GM19193 (cell line): ENCODE measurements around the gene OSBPL6.

ENCODE experiments used
- POLR2A ChIP-seq: IDR thresholded peaks from 4 replicates; pipeline ENCODE4 v1.6.1; 2011; ENCODE audit not compliant: insufficient read depth, insufficient read length; ENCODE audit errors: extremely low read depth

Gene OSBPL6

DNA sequence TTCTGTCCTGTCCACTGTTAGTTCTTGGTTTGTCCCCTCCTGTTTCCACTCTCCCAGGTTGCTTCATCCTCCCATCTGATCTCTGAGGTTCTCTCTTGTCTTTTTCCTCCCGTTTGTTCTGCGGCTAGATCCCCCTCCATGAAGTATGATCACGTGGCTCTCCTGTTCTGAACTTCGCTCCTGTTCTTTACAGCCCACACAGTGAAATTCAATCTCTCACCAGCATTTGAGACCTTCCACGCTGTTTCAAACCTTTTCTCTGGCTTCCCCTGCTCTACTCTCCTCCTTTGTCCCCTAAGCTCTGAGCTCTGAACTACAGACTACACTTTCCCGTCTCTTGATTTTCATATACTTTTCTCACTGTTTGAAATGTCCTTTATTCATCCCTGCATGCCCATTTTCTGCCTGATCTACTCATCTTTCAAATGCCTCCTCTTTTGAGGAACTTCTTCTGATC lies 83.5 kb downstream of the OSBPL6 start:
- no peak for TF ChIP-seq POLR2A

DNA sequence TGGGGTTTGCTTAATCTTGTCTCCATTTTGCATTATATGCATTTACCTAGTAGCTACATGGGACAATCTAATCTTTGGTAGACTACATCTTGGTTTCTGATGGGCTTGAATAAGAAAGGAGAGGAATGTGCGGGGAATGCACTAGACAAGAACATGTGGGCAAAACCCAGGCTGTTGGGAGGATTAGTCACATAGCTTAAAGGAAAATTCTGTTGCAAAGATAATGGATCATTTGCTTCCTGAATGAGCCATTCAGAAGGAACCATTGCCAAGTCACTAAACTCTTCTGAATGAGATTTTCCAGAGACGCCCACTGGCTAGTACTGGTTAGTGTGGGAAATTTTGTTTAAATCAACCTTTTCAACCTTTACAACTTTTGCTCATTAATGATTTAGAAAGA lies 84.8 kb downstream of the OSBPL6 start:
- TF ChIP-seq POLR2A, result no peak

DNA sequence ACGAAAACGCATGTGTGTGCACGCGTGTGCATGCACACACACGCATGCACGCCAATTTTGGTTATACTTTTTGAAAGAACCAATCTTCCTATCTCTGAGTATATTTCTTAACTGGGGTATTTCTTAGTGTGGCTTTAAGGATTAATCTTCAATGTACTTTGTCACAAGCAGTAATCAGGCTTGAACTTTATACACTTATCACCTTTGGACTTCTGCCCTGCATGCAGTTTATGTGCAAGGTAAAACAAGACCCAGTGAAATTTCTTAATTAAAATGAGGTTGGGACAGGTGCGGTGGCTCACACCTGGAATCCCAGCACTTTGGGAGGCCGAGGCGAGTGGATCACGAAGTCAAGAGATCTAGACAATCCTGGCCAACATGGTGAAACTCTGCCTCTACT lies 85.3 kb downstream of the OSBPL6 start:
- no peak for TF ChIP-seq POLR2A

DNA sequence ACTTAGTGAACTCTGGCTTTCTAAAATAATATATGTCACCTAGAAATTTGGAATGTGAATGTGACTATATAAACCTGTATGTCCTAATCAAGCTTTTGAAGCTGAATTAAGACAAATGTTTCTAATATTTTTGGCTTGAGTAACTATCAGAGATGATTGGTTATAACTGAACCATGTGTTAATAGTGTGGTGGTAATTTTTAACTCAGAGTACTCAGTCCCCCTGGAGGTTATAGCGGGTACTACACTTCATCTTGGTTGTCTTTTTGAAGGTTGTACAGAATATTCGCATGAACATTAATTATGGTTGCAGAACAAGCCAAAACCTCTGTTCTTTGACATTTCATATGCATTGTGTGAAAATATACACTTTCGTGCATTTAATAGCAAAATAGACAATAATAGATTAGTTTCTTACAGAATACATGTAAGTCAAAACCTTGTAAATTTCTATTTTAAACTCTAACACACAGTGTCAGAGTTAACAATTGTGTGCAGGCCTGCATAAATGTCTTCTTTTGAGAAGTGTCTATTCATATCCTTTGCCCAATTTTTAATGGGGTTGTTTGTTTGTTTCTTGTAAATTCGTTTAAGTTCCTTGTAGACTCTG lies 86.0 kb downstream of the OSBPL6 start:
- no peak for TF ChIP-seq POLR2A

DNA sequence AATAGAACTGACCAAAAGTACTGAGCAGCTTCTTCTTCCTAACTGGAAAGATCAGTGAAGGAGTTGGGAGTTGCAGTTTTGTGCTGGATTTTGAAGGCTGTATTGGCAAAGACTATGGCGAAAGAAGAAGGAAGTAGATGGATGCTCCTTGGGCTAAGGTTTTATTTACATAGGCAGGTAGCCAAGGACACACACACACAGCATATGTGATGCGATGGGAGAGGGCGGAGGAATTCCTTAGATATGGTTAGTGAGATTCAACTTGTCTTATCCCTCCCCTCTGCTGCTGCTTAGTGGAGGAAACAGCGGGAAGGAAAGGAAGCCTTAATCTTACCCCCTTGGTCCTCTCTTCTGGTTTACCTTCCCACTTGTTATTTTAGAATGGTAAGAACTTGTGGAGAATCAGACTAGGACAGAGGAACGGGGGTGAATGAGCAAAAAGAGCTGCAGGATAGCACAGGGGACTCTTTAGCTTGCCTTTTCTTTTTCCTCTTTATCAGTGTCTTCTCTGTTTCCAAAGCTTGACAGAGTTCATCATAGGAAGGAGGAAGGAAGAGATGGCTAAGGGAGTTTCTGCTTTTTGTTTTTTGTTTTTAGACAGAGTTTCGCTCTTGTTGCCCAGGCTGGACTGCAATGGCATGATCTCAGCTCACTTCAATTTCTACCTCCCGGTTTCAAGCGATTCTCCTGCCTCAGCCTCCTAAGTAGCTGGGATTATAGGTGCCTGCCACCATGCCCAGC lies 87.9 kb downstream of the OSBPL6 start:
- TF ChIP-seq POLR2A, result no peak

DNA sequence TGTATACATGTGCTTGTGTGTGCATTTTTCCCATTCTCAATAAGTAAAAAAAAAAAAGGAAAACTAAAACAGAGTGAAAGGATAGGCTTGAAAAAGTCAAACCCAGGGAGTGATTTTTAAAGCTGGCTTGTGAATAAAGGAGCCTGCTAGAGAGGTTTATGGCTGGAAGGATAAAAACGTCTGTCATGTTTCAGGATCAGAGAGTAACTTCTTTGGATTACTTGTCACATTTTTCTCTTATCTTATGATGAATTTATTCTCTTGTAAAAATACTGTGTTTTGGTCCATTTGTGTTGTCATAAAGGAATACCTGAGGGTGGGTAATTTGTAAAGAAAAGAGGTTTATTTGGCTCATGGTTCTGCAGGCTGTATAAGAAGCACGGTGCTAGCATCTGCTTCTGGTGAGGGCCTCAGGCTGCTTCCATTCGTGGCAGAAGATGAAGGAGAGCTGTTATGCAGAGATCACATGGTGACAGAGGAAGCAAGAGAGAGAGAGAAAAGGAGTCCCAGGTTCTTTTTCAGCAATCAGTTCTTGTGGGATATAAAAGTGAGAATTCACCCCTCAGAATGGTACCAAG lies 89.1 kb downstream of the OSBPL6 start:
- no peak for TF ChIP-seq POLR2A

DNA sequence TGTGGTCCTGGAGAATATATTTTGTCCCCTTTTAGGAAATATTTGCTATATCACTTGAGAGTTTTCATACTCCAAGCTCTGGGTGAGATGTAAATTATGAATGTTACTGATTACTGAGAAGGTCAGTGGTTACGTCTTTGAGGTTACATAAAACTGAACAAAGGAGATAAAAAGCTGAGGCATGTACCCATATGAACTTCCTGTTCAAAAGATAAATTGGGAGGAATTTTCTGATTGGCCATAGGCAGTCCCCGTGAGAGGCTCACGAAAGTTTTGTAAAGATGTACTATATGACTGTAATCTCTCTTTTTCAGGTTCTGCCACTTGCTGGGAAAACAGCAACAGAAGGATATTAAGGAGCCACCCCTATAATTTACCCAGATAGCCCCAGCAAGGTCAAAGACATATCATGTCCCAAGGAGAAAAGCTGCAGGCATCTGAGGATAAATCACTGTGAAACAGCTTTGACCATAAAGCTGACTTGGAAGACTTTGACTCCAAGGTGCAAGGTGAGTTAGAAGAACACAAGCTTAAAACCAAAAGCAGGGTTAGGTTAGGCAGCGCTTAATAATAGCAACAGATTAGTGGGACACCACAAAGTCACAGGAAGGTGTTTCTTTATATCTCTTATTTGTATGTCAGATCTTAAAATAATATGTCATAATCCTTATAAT lies 90.4 kb downstream of the OSBPL6 start:
- no peak for TF ChIP-seq POLR2A

DNA sequence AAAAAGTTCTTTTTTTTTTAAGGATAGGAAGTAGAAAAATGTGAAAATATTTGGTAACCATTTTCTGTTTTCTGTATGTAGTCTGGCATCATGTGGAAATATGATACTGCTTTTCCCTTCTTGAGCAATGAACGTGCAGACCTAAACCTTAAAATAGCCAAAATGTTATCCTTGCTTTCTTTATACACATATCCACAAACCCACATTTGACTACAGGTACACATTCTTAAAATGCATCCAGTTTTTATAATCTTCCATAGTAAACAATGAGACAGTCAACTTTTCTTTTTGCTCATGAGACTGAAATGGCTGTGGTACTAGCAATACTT lies 90.9 kb downstream of the OSBPL6 start:
- no peak for TF ChIP-seq POLR2A

DNA sequence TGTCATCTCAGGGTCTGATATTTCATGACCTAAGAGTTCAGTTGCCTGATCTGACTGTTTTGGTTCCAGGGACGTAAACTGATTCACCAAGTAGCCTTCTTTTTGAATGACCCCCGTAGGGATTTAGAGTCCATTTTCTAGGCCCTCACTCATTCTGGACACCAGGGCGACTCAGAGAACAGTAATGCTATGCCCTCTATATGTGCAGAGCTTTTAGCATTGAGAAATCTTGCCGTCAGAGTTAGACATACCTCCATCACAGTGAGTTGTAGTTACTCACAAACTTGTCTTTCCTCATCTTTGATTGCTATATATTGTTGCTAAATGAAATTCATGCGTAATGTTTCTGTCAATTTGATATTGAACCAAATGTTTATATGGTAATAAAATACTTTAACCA lies 92.3 kb downstream of the OSBPL6 start:
- TF ChIP-seq POLR2A, result no peak

DNA sequence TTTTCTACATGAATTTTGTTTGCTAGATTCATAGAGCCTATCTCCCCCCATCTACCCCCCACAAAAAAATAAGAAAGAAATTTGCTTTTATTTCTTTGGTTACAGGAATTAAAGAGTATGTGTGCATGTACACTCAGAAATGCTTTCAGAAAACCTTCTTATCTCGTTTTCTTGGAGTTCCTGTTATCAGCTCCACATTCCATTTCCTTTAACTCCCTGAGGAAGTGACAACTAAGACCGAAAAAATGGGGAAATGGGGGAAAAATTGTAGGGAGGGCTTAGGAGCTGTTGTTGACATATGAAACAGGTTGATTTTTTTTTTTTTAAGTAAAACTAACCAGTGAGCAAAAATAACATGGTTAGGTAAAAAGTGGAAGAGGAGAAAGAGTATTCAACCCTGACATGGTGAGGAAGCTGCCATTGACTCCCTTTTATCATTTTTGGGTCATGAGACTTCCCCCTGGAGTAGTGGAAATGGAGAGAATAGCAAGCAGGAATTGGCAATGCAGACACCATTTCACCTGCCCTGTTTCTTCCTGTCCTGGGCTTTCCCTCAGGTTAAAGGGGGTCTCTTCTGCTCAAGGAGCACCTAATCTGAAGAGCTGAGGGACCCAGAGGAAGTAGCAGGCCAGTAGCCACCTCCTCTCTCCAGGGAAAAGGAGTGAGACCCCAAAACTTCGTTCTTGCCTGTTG lies 93.5 kb downstream of the OSBPL6 start:
- no peak for TF ChIP-seq POLR2A

DNA sequence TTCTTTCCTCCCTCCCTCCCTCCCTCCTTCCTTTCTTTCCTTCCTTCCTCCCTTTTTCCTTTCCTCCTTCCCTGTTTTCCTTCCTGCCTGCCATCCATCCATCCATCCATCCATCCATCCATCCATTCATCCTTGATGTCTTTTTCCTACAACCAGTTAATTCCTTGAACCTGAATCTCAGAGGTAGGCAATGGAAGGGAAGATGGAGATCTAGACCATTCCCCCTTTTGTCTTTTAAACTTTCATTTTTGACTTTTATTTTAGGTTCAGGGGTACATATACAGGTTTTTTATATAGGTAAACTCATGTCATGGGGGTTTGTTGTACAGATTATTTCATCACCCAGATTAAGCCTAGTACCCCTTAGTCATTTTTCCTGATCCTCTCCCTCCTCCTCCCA lies 97.4 kb downstream of the OSBPL6 start:
- no peak for TF ChIP-seq POLR2A

DNA sequence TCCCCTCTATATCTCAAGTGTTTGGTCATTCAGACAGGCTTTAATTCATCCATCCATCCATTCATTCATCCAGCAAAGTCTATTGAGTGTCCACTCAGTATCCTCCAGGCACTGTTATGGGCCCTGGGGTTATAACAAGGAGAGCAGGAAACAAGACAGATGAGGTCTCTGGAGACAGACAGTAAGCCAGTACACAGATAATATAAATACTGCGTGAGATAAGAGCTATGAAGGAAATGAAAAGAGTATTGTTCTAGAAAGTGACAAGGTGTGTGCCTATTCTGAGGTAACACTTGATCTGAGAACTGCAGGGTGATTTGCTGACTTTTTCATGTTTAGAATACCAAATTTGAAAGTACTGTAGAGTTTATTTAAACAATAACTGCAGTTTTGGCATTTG lies 98.3 kb downstream of the OSBPL6 start:
- TF ChIP-seq POLR2A, result no peak

DNA sequence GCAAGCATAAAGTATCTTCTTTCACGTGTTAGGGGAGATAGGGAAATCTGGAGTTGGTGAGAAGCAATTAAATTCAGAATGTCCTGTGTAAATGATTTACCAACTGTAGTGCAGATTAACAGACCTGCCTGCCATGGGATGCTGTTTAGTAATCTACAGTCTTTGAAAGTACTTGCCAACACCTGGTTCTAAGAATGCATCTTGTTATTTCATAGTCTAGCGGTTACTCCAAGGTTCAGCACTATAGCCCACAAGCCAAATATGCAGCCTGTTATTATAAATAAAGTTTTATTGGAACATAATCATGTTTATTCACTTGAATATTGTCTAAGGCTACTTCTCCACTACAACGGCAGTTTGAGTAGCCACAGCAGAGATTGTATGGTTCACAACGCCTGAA lies 100.8 kb downstream of the OSBPL6 start:
- no peak for TF ChIP-seq POLR2A

DNA sequence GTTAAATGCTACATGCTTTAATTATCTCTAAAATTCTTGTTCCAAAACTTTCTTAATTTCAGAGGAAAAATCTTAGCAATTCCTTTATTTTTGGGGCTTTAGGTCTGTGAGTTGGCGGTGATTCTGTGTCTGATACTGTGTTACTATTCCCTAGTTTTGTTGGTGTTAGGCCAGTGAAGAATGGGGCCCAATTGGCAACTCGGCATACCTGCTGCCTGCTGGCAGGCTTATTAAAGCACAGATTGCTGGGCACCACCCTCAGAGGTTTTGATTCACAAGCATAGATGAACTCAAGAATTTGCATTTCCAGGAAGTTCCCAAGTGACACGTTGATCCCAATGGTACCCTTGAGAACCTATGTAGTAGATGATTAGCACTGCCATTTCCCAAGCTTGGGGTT lies 101.6 kb downstream of the OSBPL6 start:
- TF ChIP-seq POLR2A, result no peak
